Measurements from ENCODE around the gene GLI3.

GLI3 gene

DNA sequence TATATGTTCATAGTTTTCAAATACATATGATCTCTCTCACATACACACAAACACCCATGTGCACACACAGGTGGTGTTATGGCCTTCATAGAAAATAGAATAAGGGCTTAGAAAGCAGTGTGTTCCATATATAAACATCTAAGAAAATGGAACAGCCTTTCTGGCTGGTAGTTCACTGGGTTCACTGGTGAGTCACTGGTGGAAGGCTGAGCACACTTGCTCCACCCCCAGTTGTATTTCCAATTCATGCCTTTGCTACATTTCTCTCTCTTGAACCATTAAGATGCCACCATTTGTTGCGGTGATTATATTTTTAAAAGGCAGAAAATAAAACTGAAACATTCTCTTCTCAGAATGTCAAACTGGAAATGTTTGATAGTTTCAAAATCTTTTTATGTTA, 252.1 kb downstream of the GLI3 start:
- DNase-seq = peak in 1 of 3 donors; percentile 10

DNA sequence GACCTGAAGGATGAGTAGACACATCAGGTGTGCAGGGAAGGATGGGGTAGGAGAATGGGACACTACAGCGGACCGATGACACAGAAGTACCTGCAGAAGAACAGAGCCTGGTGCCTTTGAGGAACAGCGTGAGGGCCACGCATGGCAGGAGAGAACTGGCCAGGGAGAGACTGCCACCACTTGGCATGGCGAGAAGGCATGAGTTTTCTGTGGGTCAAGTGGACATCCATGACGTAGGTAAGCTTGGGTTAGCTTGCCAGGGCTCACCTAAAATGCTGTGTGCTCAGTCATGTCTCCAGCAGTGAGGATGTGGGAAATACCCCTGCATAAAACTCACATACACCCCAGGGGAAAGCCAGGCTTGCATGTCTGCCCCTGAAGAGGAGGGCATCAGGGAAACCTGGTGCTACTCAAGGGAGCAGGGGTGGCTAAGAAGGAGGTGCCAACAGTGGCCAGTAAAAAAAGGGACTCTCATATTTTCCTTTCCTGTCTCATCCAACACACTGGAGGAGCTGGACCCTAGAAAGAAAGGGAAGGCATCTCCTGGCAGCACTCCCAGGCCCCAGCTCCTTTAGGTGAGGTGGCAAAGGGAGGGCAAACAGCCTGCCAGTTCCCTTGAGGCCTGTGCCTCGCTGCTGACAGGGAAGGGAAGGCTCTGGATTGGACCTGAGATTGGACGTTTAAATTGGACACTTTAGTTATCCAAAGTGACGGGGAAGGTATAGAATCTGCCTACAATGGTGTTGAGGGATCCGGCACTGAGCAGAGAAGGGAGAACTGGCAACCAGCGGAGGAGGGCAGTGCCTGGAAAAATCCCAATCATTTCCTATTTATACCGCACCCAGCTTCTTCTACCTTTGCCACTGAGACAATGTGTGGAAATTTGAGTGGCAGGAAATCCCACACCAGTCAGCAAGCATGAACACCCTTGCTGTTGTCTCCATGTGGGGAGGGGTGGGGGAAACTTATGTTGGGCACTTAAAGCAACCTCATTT, 255.7 kb downstream of the GLI3 start:
- no peak for DNase-seq

DNA sequence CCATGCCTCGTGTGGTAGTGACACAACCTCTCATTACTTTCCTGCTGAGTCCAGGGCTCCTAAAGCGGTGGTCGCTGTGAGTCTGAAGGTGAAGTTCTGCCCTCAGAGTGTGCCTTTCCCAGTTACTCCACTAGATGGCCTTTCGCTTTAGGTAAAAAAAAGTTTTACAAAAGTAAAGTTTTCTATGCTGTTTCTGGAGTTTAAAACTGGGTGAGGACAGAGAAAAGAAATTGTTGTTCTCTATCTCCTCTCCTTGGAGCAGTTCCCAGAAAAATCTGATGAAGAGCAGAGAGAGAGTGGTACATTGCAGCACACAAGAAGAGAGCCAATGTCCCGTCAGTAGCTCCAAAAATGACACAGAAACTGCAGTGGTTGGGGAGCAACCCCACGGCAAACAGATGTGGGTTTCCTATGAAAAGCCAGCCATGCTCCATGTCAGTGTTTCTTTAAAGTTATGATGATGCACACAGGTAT, 257.1 kb downstream of the GLI3 start:
- peak; percentile 23 to 30 (median 28) for DNase-seq

DNA sequence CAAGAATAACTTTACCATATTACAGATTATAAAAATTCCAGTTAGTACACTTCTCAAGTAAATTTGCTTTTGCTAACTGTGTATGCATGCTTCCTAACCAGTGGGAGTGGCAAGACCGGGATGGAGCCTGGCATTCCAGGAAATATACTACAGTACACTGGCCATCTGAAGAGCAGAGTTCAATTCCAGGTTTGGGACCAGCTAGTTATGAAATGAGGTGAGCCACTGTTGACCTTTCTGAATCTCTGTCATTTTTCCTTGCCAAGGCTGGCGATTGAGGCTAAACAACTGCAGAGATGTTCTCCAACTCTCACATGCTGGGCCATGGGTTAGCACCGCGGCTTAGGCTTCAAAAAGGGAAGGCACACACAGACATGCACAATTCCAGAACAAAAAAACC, 258.2 kb downstream of the GLI3 start:
- no peak for DNase-seq

DNA sequence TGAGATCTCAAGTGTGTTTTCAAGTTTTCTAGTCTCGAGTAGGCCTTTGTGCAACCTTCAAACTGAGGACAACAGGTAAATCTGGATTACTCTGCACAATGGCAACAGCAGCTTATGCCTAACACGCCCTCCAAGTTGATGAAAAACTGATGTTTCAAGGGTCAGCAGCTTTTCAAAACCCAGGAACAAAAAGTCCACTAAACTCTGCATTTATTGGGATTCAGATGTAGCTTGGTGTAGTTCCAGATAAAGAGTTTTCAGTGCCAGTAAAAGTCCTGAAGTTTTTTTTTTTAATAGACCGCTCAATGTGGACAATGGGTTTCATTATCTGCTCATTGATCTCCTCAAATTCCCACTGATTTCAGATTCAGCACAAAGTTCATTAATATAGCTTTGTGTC, 259.3 kb downstream of the GLI3 start:
- no peak for DNase-seq

DNA sequence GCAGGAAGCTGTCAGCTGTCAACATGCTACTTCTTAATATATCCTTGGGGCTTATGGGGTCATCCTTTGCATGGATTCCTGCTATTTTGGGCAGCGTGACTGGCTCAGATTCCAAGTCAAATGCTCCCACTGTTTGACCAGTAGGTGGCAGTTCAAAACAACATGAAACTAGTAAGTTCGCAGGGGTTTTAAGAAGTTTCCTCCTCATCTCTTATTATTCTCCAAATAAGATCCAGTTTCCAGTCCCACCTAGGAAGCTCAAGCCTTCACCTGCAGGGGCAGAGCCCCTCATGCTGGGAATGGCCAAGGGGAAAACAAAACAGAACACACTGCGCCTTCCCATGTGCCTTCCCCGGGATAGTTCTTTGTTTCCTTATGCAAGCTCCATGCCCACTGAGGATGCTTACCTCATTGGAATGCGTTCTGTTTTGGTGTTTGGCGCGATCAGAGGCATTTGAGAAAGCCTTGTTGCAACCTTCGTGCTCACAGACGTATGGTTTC, 259.8 kb downstream of the GLI3 start:
- peak; percentile 36 to 54 (median 47) for DNase-seq

DNA sequence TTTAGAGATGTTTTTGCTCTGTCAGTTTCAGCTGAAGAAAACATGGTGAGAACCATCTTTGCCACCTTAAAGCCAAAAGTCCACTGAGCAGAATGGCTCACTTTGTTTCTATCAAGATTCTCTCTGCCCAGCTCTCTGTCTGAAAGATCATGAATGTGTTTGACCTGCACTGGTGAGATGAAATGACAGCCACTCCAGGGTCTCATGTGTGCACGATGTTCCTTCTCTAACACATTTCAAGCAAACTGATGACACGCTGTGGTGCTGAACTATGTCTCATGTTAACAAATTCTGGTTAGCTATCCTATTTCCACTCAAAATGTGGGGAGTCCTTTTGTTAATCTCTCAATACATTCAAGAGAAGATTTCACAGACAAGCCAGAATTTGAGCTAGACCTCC, 260.6 kb downstream of the GLI3 start:
- no peak for DNase-seq

DNA sequence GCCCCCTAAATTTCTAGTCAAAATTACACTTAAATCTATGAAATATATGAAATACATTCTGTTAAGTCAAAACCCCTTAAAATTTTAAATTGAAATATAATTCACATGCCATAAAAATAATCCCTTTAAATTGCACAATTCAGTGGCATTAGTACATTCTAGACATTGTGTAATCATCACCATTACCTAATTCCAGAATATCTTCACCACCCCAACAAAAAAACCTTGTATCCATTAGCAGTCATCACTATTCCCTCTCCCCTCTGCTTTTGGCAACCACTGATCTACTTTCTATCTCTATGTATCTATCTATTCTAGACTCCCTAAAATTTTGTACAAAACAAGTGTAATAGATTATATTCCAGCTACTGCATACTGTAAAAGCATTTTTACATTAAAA, 261.2 kb downstream of the GLI3 start:
- peak; percentile 30 to 72 (median 60) for DNase-seq

DNA sequence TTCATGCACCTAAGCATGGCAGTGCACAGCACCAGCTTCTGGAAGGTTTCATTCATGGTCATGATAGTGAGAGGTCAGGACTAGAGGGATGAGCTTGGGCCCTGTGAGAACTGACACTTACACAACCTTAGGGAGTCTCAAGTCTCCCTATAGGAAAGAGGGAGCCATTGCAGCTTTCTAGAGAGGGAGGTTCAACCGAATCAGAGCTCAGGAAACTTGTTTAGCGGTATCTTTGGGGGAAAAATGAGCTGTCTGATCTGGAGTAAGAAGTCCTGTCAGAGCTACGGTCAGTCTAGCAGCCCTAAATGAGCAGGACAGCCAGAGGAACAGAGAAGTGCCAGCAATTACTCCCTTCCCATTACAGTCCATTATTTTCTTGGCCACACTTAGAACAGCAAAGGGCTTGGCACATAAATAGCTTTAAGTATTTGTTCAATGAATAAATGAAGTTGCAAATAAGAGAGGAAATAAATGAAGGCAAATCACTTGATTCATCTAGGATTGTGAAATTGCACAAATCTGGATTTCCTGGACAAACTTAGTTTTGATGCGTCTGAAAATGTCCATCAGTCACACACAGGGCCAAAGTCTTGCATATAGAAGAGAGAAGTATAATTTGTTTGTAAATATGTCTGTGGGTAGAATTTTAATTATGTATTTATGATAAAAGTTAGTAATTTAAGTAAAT, 262.0 kb downstream of the GLI3 start:
- no peak for DNase-seq

DNA sequence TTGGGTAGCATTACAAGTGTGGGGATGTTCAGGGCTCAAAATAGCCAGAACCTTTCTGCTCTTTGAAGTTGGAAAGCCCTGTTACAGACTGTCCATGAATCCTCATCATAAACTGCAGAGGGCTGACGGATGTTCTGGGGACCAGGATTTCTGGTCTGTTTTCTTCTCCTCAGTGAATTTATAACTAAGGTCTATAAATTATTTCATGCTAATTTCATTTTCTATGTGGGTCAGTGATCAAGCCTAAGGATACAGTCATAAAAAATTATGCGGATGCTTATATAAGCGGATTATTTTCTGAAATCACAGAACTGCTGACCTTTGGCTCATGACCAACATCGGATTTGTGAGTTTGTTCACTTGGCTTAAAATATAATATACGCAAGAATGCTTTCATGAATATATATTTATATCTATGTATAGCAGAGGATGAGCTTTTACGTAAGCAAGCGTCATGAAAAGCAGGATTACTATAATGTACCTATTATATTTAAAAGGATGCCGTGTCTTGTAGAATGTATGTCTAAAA, 263.7 kb downstream of the GLI3 start:
- DNase-seq = no peak

DNA sequence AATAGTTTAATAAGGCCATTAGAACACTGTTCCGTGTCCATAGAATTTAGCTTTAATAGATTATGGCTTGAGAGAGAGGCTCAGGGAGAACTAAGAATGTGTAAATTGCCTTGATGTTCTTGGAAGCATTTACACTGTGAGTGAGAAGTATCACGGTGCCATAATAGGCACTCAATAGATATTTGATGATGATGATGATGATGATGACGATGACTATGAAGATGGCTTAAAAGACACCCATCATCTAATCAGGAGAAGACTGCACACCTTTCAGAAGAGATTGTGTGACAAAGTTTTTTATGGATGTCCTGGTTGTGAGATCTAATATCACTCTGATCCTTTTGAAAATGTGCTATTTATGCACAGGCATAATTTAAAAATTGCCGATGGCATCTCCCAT, 264.2 kb downstream of the GLI3 start:
- no peak for DNase-seq

DNA sequence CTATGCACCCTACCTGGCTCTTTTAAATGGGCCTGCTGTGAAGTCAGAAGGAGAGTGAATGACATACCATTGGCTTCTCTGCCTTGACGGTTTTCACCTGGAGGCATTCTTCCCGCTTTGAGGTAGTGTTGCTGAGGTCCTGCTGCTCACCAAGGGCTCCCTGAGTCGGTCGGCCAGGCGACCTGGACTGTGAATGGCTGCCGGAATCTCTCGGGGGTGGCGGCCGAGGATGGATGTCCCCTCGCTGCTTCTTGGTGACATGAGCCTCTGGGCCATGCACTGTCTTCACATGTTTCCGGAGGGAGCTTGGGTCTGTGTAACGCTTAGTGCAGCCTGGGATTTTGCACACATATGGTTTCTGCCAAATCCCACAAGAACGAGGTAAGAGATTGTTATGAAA, 264.7 kb downstream of the GLI3 start:
- DNase-seq = no peak

DNA sequence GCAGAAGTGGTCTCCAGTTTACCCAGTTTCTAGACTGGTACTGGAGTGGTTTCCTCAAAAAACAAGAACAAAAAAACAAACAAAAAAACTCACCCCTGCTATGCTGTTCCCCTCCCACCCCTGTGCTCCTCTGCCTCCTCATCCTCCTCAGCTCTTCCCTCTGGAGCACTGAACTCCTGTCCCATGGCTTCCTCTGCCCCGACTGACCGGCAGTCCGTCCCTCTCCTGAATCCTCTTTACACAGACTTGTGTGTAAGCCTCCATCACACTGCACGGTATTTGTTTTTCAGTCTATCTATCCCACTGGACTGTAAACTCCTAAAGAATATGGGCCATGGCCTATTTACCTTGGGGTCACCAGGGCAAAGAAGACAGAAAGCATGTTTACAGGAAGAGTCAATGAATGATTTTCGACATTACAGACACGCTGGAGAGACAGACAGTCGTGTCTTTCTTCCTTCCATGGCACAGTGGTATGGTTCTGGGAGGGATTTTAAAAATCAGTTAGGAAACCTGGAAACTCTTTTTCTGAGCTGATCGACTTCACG, 265.3 kb downstream of the GLI3 start:
- DNase-seq = no peak

DNA sequence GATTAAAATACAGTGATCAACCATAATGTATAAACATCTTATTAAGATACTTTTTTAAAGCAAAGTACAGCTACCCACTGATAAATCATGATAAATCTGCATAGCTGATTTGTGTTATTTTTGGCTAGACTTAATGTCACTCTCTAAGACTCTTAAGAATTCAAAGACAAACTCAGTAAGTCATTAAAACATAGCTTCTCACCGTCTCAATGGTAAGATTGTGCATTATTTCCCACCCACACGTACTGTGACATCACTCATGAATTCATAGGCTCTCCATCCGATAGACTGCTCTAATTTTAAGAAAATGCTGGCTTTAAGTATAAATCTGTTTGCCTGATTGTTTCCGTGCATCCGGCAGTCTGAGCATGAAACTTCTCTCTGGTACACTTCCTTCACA, 266.1 kb downstream of the GLI3 start:
- no peak for DNase-seq

DNA sequence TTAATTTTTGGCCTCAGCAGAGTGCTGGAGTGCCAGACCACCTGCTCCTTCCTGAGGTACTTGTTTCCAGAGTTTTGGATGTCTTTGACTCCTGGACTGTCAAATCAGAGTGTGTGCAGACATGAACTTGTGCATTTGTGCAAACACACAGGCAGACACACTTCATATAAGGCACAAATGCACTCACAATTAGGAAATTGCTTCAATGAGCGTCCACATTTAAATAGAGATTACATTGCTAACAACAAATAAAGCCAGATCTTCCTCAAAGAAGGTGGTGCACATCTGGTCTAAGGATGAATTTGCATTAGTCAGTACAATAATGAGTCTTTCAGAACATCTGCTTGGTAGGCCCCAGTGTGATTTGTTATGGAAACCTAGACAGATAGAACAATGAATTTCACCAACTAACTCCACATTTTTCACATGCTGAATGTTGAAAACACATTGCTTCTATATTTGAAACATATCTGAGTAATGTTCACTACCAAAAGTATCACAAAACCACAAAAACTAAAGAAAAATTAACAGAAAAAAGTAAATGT, 267.4 kb downstream of the GLI3 start:
- no peak for DNase-seq

DNA sequence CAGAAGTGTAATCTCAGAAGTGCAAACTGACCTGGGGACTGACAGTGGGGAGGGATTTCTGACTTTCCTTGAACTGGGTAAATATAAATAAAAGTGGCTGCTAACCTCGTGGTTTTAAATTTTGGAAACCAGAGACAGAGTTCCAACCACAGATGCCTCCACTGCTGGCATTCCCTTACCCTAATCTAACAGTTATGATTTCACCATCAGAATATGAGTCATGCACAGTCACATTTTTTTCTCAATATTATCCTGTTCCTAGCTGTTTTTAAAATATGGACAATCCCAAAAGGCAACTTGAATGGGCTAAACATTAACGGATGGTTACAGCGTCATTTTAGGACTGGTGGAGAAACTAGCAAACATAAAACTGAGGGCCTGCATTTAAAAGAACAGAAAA, 269.9 kb downstream of the GLI3 start:
- no peak for DNase-seq

DNA sequence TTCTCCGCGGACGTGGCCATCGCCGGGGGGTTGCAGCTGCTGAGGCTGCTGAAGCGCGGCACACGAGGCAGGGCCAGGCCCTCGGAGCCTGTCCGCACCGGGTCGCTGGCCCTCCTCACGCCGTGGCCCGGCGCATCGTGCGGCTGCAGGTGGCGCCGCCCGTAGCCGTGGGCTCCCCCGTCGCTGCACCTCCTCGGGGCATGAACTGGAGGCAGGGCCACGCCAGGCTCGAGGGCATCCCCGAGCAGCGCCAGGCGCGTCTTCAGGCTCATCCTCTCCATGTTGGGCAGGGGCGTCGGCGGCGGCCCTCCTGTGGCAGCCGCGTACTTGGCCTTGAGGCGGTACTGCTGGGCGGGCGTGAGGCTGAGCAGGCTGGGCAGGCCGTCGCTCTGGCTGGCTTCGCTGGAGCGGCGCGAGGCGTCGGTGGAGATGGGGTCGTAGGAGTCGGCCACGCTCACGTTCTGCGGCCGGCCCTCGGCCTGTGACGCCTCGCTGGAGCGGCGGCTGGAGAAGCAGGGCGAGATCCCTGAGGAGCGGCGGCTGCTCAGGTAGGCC, 271.0 kb downstream of the GLI3 start:
- no peak for DNase-seq

DNA sequence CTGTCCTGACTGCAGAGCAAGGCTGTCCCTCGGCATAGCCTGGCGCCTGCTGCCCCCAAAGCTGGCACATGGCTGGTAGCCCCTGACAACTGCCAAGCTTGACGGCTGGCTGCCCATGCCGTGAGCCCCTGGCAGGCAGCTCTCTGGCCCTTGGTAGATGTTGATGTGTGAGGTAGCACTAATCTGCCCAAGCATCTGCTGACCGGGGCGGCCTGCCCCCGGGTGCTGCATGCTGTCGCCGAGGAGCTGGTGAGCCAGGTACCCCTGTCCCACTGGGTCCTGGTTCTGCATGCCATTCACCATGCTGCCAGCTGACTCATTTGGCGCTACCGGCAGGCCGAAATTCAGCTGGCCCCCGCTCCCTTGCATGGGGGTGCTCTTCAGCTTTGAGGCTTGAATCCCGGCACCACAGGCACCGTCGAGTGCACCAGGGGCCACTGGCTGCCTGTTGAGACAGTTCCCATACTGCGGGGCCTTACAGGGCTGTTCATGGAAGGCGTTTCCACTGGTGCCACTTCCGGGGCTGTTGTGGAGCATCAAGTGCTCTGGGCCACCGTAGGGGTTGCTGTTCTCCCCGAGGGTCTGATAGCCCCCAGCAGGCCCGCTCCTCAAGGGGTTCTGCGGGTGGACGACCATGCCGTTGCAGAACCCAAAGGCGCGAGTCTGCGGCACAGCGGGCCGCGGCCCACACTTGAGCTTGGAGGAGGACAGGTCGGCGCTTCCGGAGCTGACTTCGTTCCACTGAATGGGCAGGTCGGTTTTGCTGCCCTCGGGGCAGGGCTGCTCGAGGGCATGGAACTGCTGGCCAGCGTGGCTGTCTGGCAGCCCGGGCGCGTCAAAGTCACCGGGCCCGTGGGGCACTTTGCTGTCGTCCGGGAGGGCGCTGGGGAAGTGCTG, 271.9 kb downstream of the GLI3 start:
- DNase-seq = no peak

DNA sequence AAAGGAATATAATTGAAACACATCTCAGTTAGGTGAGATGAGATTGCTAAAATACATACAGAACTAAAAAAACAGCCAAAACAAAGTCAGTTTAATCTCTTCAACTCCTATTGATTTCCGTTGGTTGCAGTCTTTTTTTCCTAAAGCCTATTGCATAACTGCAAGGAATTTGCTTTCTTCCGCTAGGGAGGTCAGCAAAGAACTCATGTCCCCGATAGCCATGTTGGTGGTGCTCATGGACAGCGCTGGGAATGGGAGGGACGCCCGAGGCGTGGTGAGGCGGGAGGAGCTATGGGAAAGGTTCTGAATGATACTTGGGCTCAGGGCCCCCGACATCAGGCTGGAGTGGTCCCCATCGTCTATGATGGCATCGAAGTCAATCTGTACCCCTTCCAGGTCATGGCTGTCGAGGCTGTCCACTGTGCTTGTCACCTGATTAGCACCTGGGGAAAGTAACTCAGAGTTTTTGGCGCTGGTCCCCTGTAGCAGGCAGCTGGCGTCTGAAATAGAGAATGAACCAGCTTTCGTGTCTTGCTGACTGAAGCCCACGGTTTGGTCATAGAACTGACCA, 272.7 kb downstream of the GLI3 start:
- DNase-seq = no peak

DNA sequence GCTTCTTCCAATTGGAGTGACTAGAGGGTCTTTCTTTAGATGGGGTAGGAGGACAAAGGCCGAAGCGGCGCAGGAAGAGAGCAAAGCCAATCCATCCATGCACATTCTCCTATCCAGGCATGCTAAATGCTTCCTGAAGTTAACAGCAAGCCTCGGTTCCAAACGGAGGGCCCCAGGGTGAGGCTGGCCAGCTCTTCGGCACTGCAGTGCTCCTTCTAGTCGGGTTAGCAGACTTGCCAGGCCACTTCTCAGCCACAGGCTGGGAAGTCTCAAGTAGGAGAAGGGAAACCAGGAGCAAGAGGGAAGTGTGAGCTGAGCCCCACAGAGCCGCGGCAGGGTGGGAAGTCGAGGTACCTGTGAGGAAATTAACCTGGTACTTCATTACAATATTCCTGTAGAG, 280.3 kb downstream of the GLI3 start:
- no peak for DNase-seq
